Loucy (cell line): Measurements from ENCODE around the gene TPGS1.

Experiments used
- H2AFZ ChIP-seq: fragments of 200-600 bp; sonication (generic); 2 replicates; pipeline ENCODE4 v1.6.0; 2016; ENCODE audit warnings: antibody characterized with exemption, mild to moderate bottlenecking, low read length, moderate library complexity
- H3F3A ChIP-seq: fragments of 200-600 bp; 2 replicates; pipeline ENCODE4 v1.6.0; 2016; ENCODE audit warnings: antibody characterized with exemption, low read depth, mild to moderate bottlenecking
- H3K27me3 ChIP-seq: fragments of 200-600 bp; sonication (generic); 2 replicates; pipeline ENCODE4 v1.6.1; 2014; ENCODE audit warnings: low read length, mild to moderate bottlenecking; ENCODE audit not compliant: insufficient read depth, poor library complexity, severe bottlenecking
- H3K36me3 ChIP-seq: fragments of 200-600 bp; sonication (generic); 2 replicates; pipeline ENCODE4 v1.6.1; 2016; ENCODE audit warnings: low read length; ENCODE audit not compliant: insufficient read depth
- H3K4me1 ChIP-seq: fragments of 200-600 bp; sonication (generic); 2 replicates; pipeline ENCODE4 v1.5.1; 2014; ENCODE audit warnings: low read length, mild to moderate bottlenecking; ENCODE audit not compliant: insufficient read depth, poor library complexity, severe bottlenecking
- H3K4me2 ChIP-seq: fragments of 200-600 bp; sonication (generic); 2 replicates; pipeline ENCODE4 v1.6.0; 2014; ENCODE audit warnings: antibody characterized with exemption, low read length, low read depth, mild to moderate bottlenecking; ENCODE audit not compliant: poor library complexity, severe bottlenecking
- H3K4me3 ChIP-seq: fragments of 200-600 bp; sonication (generic); 2 replicates; pipeline ENCODE4 v1.5.1; 2014; ENCODE audit warnings: low read length, mild to moderate bottlenecking, mixed read lengths; ENCODE audit not compliant: poor library complexity, severe bottlenecking
- H3K79me2 ChIP-seq: fragments of 200-600 bp; sonication (generic); 2 replicates; pipeline ENCODE4 v1.6.1; 2014; ENCODE audit warnings: low read length; ENCODE audit not compliant: insufficient read depth
- H3K9ac ChIP-seq: fragments of 200-600 bp; sonication (generic); 2 replicates; pipeline ENCODE4 v1.6.0; 2014; ENCODE audit warnings: mild to moderate bottlenecking, low read depth, low read length, moderate library complexity; ENCODE audit not compliant: poor library complexity, severe bottlenecking
- H3K9me2 ChIP-seq: fragments of 200-600 bp; sonication (generic); replicated peaks from 2 replicates; pipeline ENCODE4 v1.6.1; 2016; ENCODE audit warnings: low read depth, low read length, mixed read lengths
- H3K9me3 ChIP-seq: fragments of 200-600 bp; sonication (generic); 2 replicates; pipeline ENCODE4 v1.6.1; 2014; ENCODE audit warnings: mild to moderate bottlenecking, antibody characterized with exemption, low read length, low read depth; ENCODE audit not compliant: insufficient read depth
- H4K20me1 ChIP-seq: fragments of 200-600 bp; sonication (generic); 2 replicates; pipeline ENCODE4 v1.6.0; 2014; ENCODE audit warnings: antibody characterized with exemption, low read length, mild to moderate bottlenecking; ENCODE audit not compliant: insufficient read depth, poor library complexity, severe bottlenecking
- CTCF ChIP-seq: fragments of 200-600 bp; sonication (generic); conservative IDR thresholded peaks from 2 replicates; pipeline ENCODE4 v1.5.1; 2014; ENCODE audit warnings: mild to moderate bottlenecking, antibody characterized with exemption, low read length
- EZH2phosphoT487 ChIP-seq: fragments of 200-600 bp; IDR thresholded peaks from 2 replicates; pipeline ENCODE4 v1.6.1; 2018; ENCODE audit warnings: antibody characterized with exemption, mild to moderate bottlenecking, moderate library complexity, borderline replicate concordance

TPGS1 gene

GRCh38 chr19:512547-513365 lies 5.5 kb downstream of the TPGS1 start:
- Histone ChIP-seq H4K20me1 (no peaks in the 10 kb centered on the region), H3K9me2 (no peaks in the 10 kb centered on the region), H2AFZ (no peak overlapping the region), H3K27me3 (no peaks in the 10 kb centered on the region), H3K4me1 (peaks cover 22% of the 10 kb centered on the region), H3F3A (no peaks in the 10 kb centered on the region), H3K4me3 (no peak overlapping the region), H3K36me3 (no peaks in the 10 kb centered on the region), H3K9me3 (no peaks in the 10 kb centered on the region), H3K4me2 (no peak overlapping the region), H3K9ac (no peak overlapping the region), H3K79me2 (peaks cover 11% of the 10 kb centered on the region)
- TF ChIP-seq CTCF, result no peak
- no peak for TF ChIP-seq EZH2phosphoT487

GRCh38 chr19:513368-514165 lies 6.3 kb downstream of the TPGS1 start:
- Histone ChIP-seq H3K4me1 (peaks cover 16% of the 10 kb centered on the region), H3K4me2 (no peak overlapping the region), H3K27me3 (no peaks in the 10 kb centered on the region), H3K9me2 (no peaks in the 10 kb centered on the region), H3F3A (no peaks in the 10 kb centered on the region), H2AFZ (no peak overlapping the region), H3K4me3 (no peak overlapping the region), H3K36me3 (no peaks in the 10 kb centered on the region), H3K9ac (no peak overlapping the region), H3K9me3 (no peaks in the 10 kb centered on the region), H3K79me2 (peaks cover 4% of the 10 kb centered on the region; the same call in 1 of the 2 replicates), H4K20me1 (no peaks in the 10 kb centered on the region)
- no peak for TF ChIP-seq CTCF
- no peak for TF ChIP-seq EZH2phosphoT487

- no peak overlapping the region for H3K9ac ChIP-seq
- no peak overlapping the region for H3K4me2 ChIP-seq
- H3K4me3 ChIP-seq, result no peak overlapping the region
- H4K20me1 ChIP-seq, result no peaks in the 10 kb centered on the region
- no peaks in the 10 kb centered on the region for H3K27me3 ChIP-seq
- peaks cover 12% of the 10 kb centered on the region for H3K4me1 ChIP-seq
- no peaks in the 10 kb centered on the region for H3K36me3 ChIP-seq
- H3K9me3 ChIP-seq, result no peaks in the 10 kb centered on the region
- no peak for TF ChIP-seq EZH2phosphoT487
- no peak for TF ChIP-seq CTCF
- H3K79me2 ChIP-seq, result no peaks in the 10 kb centered on the region; the same call in 1 of the 2 replicates
- no peak overlapping the region for H2AFZ ChIP-seq
- no peaks in the 10 kb centered on the region for H3F3A ChIP-seq
- H3K9me2 ChIP-seq, result no peaks in the 10 kb centered on the region
Measured at GRCh38 chr19:514166-514663, 6.9 kb downstream of the TPGS1 start.
